Hematopoietic multipotent progenitor cell treated with erythropoietin and hydrocortisone succinate and interleukin-3 and kit ligand, for 4 days (in vitro differentiated cells): ENCODE measurements around the gene COL16A1.

ENCODE experiments used
- DNase-seq: peaks from one replicate; pipeline ENCODE4 v3.0.0-alpha.2; 2015

COL16A1 gene

DNA sequence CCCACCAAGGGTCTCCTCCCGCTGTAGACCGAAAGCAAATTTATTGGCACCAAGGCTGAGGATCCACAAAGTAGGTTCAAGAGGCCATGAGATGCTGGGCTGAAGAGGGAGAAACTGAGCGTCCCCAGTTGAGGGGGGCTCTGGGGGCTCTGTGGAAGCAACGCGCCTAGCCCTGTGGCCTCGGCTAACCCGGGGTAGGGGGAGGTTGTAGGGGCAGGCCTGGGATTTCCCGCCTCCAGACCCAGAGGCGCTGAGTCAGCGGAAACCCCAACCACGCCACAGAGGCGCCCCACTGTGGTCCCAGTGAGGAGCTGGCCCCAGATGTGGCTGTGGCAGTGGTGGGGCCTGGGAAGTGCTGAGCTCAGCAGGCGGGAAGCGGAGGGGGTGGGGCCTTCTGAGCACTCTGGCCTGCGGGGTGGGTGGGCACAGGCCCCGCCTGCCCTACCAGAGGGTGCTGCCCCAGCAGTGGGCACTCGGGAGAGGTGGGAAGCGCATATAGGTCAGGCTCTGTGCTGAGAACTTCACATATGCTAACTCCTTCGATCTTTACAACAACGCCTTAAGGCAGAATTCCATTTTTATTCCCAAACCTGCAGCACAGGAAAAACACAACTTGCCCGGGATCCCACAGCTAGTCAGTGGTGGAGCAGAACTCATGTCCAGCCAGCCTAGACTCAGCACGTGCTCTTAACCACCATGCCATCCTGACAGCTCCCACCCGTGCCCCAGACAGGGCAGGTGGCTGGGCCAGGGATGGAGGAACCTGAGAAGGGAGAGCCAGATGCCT is 1.5 kb upstream of the COL16A1 start:
- DNase-seq, result peak; percentile 84

DNA sequence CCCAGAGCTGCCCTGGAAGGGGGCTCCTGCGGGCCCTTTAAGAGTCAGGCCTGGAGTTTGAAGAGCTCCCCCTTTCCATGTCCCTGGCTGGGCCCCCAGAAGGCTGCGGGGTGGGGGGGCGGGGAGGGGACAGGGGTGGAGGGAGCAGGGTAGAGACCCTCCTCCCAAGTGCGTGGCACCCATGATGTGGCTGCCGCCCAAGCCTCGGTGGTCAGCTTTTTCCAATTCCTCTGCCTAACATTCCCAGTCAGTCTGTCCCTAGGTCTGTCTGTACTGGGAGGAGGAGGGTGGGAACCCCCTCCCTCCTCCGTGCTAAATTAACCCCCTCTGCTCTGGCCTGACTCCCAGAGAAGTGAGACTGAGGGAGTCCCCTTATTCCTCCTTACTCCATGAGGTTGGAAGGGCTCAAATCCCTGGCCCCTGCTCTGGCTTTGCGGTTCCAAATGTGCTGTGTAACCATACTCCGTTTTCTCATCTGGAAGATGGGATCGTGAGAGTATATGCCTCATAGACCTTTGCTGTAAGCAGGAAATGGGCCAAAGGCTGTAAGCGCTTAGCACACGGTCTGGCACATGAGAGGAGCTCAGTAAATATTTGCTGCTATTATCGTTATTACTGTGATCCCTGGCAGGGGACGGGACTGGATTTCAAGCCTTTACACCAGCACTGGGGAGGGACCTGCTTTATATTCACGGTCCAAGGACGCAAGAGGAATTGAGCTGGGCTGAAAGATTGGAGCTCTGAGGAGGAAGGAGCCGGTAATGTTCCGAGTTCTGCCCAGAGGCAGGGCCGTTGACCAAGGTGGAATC is 658 bp upstream of the COL16A1 start:
- DNase-seq, result no peak

DNA sequence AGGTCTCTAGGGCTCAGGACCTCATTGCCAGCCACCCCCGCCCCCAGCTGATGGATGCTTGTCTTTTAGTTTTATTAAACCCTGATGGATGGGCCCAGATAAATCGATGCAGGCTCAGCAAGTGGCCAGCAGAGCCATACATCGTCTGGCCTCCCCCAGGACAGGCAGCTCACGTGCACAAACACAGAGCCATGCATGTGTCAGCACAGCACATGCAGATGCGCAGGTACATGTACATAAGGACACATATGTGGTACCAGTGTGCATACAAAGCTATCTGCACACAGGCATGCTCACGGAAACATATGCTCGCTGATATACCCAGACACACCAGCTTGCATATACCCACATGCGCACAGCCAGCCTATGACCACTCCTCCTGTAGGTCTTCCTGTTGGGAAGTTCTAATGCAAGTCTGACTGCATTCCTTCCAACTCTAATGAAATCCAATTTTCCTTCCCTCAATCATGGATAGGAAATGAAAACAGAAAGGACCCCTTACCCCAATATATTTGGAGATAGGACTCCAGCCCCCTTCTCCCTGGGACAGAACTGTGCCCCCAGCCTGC is 897 bp downstream of the COL16A1 start:
- no peak for DNase-seq

DNA sequence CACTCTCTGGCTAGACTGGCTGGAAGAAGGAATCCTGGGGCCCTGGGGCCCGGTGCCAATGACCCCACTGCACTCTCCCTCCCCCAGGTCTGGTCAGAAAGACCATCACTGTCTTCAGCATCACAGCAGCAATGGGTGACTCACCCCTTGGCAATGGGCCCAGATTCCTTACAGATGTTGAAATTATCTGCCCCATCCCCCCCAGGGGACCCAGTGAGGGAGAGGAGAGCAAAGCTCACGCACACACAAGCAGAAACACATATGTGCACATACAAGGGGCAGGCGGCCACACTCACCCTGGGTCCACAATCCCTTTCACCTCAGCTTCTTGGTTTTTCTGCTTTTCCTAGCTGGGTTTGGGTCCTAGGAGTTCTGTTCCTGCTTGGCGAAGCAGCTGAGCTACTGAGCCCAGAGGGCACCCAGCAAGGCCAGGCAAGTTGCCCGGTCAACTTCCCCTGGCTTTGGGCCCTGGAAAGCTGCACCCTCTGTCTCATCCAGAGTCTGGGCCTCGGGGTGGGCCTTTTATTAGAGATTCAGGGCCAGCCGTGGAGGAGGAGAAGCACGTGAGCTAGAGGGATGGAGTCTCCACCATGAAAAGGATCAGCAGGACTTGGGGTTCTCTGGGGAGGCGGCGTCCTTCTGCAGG is 2.6 kb downstream of the COL16A1 start:
- DNase-seq, result peak; percentile 74

DNA sequence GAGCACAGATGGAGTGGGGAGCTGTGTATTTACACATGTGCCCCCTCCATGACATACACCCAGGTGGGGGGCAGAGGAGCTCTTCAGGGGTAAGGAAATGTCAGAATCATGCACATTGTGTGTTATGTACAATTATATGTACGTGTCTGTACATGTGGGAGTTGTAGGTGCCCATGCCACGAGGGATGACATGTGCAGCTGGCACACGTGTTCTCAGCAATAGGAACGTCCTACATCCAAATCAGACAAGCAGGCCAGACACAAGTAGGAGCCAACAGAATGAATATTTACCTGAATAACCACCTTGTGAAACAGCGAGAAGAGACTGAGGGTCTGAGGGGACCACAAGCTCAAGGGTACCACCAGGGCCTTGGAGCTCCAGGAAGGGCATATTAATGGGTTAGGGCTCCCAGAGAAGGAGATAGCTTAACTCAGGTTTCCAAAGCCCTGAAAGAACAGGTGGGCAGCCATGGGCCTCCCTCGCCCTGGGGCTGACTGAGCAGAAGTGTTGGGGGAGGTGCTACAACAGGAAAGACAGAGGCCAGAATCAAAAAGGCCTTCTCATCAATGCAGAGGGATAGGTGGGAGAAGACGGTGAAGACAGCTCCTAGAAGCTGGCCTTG is 3.2 kb downstream of the COL16A1 start:
- DNase-seq, result no peak

DNA sequence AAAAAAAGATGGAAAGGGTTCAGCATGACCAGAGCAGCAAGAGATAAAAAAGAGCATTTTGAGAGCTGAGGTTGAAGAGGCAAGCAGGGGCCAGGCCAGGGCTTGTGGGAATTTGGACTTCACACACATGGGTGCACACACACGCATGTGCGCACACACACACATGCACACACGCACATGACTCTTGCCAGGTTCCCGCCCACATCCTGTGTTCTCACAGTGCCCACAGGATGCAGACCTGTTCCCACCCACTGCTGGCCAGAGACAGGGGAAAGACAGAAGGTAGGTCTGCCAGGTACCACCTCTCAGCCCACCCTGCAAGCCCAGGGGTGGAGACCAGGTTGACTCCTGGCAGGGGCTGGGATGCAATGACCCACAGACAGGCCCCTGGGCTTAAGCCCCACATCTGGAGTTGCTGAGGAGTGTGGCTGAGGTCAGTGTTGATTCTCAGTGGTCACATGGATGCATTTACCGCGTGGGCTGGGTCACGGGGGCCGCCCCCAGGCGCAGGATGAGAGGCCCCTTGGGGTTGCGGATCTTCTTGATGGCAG is 4.4 kb downstream of the COL16A1 start:
- no peak for DNase-seq

DNA sequence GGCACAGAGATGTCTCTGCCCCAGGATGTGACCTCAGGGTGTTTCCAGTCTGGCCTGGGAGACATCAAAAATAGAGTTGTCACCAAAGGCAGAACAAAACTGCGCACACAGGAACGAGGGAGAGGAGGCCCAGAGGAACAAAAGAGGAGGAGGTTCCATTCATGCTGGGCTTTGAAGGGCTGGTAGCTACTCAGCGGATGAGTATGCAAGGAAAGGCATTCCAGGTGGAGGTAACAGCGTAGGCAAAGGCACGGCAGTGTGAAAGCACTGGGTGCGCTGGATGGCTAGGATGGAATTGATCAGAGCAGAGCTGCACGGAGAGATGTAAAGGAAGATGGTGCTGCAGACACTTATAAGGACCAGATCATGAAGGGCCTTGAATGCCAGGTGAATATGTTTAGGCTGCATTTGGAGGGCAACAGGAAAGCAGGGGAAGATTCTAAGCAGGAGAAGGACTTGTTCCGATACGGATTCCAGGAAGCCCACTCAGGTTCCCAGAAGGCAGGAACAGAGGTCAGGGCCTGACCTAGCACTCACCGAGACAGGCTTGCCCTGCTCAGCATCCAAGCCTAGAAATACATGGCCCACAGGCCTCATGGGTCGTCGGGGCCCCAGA is 6.3 kb downstream of the COL16A1 start:
- DNase-seq, result no peak

DNA sequence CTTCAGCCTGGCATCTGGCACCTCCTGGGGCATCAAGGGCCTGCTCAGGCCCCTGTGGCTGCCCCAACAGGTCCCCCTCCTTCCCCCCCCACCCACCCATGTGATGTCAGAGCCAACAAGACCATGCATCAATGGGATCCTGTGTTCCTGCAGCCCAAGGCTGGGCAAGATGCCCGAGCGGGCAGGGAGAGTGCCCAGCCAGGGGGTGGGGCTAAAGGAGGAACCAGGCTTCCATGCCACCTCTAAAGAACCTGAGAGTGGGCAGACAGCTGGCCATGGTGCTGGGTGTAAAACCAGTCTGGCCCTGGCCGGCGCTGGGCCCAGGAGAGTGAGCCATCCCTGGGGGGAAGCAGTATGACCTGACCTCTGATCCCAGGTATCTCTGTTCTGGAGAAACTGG is 7.6 kb downstream of the COL16A1 start:
- no peak for DNase-seq

DNA sequence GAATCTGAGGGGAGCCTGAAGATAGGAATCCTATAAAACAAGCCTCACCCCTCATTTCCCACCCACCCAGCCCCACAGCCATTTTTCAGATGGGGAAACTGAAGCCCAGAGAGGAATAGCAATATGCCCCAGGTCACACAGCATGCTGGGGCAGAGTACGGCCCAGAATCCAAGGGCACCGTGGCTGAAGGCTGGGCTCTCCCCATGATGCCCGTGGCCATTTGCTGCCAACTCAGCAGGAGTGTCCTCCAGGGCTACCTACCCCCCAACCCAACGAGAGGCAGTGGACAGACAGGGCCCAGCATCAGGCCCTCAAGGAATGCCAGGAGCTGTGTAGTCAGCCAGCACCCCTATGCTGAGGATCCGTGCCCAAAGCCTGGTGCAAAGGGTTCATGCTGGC is 8.5 kb downstream of the COL16A1 start:
- no peak for DNase-seq

DNA sequence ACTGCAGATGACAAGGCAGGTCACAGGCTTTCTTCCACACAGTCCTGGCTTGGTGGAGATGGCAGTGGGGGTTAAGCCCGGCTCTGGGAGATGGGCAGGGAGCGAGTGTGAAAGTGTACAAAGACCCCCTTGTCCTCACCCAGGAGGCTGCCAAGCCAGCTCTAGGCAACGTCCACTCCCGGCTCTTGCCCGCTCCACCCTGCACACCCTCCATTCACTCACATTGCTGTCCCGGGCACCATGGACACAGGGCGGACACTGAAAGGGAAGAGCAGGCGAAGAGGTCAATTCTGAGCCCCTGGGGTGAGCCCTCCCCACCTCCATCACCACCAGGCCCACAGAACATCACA is 8.9 kb downstream of the COL16A1 start:
- no peak for DNase-seq

DNA sequence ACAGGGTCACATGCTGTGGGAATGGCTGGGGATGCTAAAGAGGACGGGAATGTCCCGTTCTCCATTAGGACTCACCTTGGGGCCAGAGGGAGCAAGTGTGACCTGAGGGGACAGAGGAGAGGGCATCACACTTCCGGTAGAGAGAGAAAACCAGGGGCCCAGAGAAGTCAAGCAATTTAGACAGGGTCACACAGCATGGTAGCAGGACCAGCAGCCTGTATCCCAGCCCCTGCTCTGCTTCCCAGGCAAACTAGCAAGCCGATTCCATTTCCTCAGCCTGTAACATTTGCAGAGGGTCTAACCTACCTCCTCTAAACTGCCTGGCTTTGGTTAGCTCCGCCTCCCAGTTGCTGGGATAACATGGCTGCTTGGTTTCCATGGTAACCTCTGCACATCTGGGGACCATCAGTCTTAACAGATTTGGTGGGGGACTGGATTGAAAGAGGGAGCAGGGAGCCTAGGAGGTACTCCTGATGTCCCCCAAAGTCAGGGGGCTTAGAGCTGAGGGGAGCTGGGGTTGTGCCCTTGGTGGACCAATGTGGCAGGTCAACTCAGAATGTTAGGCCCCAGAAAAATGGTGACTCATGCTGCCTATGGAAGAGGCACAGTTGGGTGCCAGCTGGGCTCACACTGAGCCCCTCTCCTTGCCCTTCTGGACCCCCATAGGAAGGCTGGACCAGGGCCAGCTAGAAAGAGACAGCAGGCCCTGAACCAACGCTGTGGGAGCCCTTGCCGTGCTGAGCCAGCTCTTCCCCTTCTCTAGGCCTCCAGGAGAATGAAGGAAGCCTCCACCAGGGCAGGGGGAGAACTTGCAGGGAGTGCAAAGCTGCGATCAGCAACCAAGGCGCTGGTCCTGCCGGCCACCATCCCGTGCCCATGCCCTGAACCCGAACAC is 9.5 kb downstream of the COL16A1 start:
- no peak for DNase-seq

DNA sequence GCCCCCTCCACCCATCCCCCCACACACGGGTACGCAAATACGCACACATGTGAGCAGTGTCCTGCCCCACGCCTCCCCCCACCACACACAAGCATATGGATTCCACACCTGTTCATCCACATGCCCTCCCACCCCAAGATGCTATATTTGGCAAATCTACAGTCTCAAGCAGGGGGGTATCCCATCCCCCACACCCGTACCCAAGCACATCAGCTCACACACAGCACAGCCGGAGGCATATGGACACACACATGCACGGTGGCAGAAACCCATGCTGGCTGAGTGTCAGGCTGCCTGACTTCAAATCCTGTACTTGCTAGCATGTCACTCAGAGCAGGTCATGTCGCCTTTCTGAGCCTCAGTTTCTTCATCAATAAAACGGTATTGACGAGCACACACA is 10.6 kb downstream of the COL16A1 start:
- no peak for DNase-seq

DNA sequence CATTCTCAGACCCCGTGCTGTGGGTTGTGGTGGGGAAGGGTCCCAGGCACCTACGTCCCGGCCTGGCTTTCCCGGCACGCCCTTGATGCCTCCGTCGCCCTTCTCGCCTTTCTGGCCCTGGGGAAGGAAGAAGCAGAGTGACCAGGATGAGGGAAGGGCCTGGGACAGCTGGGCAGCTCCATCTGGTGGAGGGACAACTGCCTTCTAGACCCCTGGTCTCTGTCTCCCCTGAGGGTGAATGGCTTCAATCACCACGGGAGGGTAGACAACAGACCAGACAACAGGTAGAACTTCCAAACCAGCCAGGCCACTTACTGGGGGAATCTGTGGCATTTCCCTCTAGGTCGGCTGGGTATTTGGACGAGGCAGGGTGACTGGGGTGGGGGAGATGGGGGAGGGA is 11.9 kb downstream of the COL16A1 start:
- no peak for DNase-seq

DNA sequence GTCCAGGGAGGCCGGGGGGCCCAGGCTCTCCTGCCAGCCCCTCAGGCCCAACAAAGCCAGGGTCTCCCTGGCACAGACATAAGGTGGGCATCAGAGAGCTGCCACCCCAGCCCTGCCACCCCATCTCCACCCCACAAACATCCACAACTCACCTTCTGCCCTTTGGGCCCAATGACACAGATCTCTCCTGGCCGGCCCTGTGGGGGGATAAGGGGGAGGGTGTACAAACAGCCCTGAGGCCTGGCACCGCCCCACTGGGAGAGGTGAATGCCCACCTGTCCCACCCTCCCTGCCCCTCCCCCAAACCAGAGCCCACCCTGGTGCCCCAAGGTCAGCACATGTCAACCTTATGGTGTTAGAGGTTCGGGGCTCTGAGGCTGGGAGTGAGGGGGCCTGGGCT is 12.4 kb downstream of the COL16A1 start:
- no peak for DNase-seq

DNA sequence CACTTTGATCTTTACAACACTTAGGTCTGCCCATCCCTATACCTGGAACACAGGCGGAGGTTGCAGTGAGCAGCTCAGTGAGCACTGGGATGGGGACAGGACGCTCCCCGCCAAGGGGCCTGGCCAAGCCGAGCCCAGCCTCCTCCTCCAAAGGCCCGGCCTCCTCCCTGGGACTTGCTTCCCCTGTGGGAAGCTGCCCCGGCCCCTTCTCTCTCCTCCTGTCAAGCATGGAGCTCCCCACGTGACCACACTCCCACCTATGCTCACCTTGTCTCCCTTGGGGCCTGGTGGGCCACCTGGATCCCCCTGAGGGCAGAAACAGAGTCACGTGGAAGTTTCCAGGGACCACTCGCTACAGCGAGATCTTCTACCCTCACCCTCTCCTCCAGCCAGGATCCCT is 12.9 kb downstream of the COL16A1 start:
- no peak for DNase-seq

DNA sequence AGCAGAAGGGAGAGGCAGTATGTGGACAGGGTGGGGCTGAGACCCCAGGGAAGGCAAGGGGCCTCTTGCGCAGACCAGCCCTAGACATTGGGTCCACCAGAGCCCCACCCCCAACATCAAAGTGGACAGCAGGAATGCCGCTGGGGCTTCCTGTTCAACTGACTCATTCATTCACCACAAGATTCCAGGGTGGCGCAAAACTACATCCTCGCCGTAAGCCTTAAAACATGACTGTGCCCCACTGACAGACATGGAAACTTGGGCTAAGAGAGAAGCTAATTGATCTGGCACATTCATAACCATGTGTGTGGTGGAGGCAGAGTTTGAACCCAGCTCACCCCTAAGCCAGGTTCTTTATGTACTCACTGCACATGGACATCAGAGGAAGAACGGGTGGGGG is 14.0 kb downstream of the COL16A1 start:
- DNase-seq, result no peak

DNA sequence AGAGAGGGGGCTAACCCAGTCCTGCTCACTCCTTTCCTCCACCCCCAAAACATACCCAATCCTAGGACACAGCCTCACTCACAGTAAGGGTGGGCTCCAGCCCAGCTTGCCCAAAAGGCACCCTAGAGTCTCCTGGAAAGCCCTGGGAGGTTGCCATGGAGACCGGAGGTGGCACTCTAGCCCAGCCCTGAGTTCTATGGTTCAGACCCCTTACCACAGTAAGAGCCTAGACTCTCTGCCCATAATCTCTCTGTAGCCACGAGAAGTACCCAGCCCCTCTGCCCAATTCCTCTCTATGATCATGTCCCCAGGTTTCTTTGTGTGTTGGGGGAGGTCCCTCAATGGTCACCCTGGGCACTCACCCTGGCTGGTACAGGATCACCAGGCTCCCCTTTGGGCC is 14.4 kb downstream of the COL16A1 start:
- DNase-seq, result no peak

DNA sequence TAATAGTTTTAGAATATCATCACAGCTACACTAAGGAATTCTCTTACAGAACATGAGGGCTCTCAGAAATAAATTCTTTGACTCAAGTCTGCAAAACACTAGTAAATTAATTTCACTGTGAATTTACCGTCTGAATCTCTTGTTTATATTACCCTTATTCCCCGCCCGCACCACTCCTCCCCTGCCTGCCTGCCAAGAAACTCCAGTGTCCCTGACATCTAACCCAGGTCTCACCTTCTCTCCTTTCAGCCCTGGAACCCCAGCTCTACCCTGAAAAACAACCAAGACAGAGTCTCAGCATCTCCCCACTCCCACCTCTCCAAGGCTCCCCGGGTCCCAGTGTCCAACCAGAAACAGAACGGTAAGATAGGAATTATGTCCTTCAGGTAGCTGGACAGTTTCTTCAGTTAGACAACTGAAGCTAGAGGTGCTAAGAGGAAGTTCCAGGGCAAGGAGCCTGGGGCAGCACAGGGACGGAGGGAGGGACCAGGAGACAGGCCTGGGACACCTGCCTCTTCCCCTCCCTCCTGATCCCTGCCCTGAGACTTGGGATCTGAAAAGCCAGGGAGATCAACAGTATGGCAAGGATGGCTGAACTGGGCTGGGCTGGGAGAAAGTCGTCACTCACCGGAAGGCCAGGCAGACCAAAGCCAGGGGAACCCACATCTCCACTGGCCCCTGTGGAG is 15.4 kb downstream of the COL16A1 start:
- DNase-seq, result no peak

DNA sequence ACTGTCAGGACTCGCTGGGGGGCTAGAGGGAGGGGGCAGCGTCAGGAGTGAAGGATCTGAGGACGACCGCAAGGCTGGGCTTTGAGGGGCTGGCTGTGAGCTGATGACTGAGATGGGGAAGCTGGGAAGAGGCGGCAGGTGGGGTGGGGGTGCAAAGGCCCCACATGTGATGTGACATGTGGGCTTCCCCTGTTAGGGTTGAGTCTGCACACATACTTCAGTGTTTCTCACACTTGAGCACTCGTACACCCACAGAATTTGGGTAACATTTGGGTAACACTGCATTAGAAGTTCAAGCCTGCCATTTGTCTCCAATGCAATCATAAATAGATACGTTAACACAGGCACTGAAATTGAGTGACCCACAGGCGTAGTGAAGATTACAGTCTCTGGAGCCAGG is 16.2 kb downstream of the COL16A1 start:
- DNase-seq, result no peak

DNA sequence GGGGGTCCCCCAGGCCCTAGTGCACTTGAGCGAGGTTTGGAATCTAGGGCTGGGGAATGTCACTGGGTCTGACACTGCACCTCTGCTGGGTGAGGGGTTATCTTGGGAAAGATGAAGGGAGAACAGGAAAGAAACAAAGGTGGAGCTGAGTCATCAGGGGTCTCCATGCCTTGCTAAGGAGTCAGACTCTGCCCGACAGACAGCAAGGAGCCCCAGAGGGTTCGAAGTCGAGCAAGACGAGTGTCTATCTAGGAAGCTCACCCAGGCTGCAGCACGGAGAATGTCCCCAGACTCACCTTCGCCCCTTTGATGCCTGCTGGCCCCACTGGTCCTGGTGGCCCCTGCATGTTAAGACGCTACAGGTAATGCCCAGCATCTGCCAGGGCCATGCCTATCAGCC is 18.0 kb downstream of the COL16A1 start:
- no peak for DNase-seq

DNA sequence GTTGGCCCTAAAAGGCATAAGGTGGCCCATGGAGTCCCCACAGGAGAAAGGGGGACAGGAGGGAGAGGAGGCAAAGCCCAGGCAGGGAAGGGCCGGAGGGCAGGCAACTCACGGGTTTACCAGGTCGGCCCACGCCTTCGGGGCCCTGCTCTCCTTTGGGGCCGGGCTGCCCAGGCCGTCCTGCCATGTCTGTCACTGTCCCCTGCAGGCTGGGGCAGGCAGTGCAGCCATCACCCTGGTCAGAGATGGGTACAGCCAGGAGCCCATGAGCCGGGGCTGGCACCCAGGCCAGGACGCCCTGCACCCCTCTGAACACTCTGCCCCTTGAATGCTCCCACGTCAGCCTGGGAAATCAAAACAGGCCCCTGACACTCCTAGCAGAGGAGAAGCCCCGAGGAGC is 19.8 kb downstream of the COL16A1 start:
- peak; percentile 45 for DNase-seq
